SW480 (cell line): ENCODE results near the gene F11.
"Not testable (repeated sequence)": the region's sequence is repeated elsewhere in the genome, so short reads cannot be mapped to it uniquely, and the experiment has no call there.

Experiments used
- DNase-seq: peaks from one replicate; pipeline ENCODE4 v3.0.0-alpha.2; 2016; ENCODE audit warnings: low spot score

F11 gene

GRCh38 chr4:186265683-186266652 is at the start of gene F11:
Gene F11 (plus strand): TSS chr4:186266189. CDS start chr4:186267137, 948 bp downstream.
- DNase-seq, result no peak

- no peak for DNase-seq
Observed at GRCh38 chr4:186216465-186217024, 49.4 kb upstream of the F11 start.

- DNase-seq, result no peak
Observed at GRCh38 chr4:186217733-186218293, 48.2 kb upstream of the F11 start.

- no peak for DNase-seq
Observed at GRCh38 chr4:186221624-186222023, 44.4 kb upstream of the F11 start.

GRCh38 chr4:186225848-186226247 is 40.1 kb upstream of the F11 start:
- no peak for DNase-seq

- DNase-seq, result no peak
Observed at GRCh38 chr4:186226521-186227189, 39.3 kb upstream of the F11 start.

GRCh38 chr4:186227221-186227620 is 38.8 kb upstream of the F11 start, which contains the start of gene KLKB1:
Gene KLKB1 (plus strand): TSS chr4:186227507. CDS start chr4:186228196, 689 bp downstream.
- no peak for DNase-seq

GRCh38 chr4:186227744-186228513 is 38.1 kb upstream of the F11 start:
- no peak for DNase-seq

- DNase-seq, result no peak
Observed at GRCh38 chr4:186228514-186228894, 37.5 kb upstream of the F11 start.

- no peak for DNase-seq
Observed at GRCh38 chr4:186234367-186234766, 31.6 kb upstream of the F11 start.

GRCh38 chr4:186236126-186236525 is 29.9 kb upstream of the F11 start:
- no peak for DNase-seq

- no peak for DNase-seq
Observed at GRCh38 chr4:186240452-186240847, 25.5 kb upstream of the F11 start.

- no peak for DNase-seq
Observed at GRCh38 chr4:186240848-186241491, 25.0 kb upstream of the F11 start.

- no peak for DNase-seq
Observed at GRCh38 chr4:186241616-186242015, 24.4 kb upstream of the F11 start.

- not testable (repeated sequence) for DNase-seq
Observed at GRCh38 chr4:186242031-186242430, 24.0 kb upstream of the F11 start.

GRCh38 chr4:186243331-186243730 is 22.7 kb upstream of the F11 start:
- DNase-seq, result no peak

GRCh38 chr4:186244835-186245234 is 21.2 kb upstream of the F11 start:
- no peak for DNase-seq

- DNase-seq, result not testable (repeated sequence)
Observed at GRCh38 chr4:186247062-186247752, 18.8 kb upstream of the F11 start.

GRCh38 chr4:186248643-186249042 is 17.3 kb upstream of the F11 start:
- DNase-seq, result no peak
